AG09319 (cell line): ENCODE data around the gene DDRGK1.
"Not testable (repeated sequence)": the region's sequence is repeated elsewhere in the genome, so short reads cannot be mapped to it uniquely, and the experiment has no call there.

Experiments
- DNase-seq: peaks from one replicate; pipeline ENCODE4 v3.0.0-alpha.2; 2010; ENCODE audit warnings: low read depth; ENCODE audit errors: extremely low read depth
- TF ChIP-seq, protein P1 (sequence below): IDR thresholded peaks from 2 replicates; pipeline ENCODE4 v1.5.1; 2011; ENCODE audit warnings: low read depth, mild to moderate bottlenecking, inconsistent platforms, low read length, moderate library complexity

Gene DDRGK1

DNA sequence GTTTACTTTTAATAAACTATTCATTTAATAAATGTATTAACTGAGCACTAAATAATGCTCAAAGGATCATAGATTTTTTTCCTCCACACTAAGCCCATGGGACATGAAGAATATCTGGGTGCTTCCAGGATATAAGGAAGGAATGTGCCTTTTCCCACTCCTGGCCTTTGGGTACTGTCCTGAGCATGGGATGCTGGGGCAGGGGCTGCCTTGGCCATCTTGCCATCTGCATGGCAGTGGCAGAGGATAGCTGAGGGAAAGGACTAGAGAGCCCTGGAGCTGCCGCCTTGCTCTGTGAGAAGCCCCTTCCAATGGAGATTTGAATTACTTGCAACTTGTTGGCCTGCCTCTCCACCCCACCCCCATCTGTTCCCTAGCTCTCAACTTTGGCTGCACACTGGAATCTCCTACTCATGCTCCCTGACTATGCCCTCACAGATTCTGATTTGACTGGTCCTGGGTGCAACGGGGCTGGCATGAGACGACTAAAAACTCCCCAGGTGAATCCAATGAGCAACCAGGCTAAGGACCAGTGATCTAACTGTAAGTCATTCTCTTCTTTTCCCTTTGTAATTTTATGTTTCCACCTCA lies 15.6 kb downstream of the DDRGK1 start:
- DNase-seq, result no peak
- TF ChIP-seq, protein P1, sequence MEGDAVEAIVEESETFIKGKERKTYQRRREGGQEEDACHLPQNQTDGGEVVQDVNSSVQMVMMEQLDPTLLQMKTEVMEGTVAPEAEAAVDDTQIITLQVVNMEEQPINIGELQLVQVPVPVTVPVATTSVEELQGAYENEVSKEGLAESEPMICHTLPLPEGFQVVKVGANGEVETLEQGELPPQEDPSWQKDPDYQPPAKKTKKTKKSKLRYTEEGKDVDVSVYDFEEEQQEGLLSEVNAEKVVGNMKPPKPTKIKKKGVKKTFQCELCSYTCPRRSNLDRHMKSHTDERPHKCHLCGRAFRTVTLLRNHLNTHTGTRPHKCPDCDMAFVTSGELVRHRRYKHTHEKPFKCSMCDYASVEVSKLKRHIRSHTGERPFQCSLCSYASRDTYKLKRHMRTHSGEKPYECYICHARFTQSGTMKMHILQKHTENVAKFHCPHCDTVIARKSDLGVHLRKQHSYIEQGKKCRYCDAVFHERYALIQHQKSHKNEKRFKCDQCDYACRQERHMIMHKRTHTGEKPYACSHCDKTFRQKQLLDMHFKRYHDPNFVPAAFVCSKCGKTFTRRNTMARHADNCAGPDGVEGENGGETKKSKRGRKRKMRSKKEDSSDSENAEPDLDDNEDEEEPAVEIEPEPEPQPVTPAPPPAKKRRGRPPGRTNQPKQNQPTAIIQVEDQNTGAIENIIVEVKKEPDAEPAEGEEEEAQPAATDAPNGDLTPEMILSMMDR, result no peak

DNA sequence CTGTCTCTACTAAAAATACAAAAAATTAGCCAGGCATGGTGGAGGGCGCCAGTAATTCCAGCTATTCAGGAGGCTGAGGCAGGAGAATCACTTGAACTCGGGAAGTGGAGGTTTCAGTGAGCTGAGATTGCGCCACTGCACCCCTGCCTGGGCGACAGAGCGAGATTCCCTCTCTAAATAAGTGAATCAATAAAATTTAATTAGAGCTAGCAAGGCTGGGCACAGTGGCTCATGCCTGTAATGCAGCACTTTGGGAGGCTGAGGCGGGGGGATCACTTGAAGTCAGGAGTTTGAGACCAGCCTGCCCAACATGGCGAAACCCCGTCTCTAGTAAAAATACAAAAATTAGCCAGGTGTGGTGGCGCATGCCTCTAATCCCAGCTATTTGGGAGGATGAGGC lies 16.6 kb downstream of the DDRGK1 start:
- not testable (repeated sequence) for DNase-seq

DNA sequence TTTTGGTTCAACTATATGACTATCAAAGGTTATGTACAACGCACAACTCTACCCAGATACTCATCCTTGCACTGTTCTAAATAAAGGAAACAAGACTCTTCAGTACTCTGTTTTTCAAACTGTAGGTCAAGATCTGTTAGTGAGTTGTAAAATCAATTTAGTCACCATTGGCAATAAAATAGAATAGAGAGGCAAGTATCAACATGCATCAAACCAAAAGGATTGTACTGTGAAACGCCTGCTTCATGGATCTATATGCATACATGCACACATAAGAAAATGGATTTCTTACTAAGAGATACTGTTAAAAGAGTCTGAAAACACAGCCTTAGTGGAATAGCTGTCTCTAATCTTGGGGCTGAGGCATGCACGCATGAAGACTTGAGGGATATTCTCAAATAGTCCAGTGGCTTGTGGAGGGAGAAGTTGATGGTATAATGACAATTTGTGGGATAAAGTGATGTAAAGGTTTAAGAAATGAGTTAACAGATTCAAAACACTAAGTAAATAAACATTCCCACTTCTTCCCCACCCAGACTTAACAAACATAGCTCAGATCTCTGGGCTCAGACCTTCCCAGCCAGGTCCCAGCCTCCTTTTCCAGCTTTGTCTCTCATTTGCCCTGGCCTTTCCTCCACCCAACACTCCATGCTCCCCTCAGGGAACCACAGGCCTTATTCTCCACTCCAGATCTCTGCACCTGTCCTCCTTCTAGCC lies 20.4 kb downstream of the DDRGK1 start:
- TF ChIP-seq, protein P1, result no peak
- no peak for DNase-seq

DNA sequence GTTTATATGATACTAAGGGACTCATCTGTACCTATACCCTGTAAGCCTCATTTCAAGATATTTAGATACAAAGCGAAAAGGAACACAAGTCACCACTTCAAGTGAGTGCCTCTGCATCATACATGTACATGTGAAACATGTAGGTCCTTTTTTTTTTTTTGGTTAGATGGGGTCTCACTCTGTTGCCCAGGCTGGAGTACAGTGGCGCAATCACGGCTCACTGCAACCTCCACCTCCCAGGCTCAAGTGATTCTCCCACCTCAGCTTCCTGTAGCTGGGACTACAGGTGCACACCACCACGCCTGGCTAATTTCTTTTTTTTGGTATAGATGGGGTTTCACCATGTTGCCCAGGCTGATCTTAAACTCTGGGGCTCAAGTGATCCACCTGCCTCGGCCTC lies 22.1 kb downstream of the DDRGK1 start:
- not testable (repeated sequence) for DNase-seq

DNA sequence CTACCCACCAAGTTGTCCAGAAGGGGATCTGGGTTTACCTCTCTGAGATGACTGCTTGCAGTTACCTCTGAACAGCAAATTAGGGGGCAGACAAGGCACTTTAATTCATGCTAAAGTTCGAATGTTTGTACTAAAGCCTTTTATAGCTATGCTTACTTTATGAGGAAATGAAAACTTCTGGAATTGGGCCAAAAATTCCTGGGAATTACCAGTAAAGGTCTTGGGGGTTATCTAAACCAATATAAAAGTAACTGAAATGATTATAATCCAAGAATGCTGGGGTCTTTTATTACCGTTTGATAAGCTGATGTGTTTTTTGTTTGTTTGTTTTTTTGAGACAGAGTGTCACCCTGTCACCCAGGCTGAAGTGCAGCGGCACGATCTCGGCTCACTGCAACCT lies 23.2 kb downstream of the DDRGK1 start:
- TF ChIP-seq, protein P1, result no peak
- DNase-seq, result no peak

DNA sequence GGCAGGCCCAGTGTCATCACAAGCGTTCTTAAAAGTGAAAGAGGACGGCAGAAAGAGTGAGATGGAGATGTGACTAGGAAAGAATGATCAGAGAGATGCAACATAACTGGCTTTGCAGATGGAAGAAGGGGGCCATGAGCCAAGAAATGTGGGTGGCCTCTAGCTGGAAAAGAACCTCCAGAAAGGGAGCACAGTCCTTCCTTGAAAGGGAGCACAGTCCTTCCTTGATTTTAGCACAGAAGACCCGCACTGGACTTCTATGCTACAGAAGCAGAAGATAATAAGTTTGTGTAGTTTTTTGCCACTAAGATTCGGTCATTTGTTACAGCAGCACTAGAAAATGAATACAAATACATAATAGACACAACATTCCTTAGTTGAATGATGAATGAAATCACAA lies 24.2 kb downstream of the DDRGK1 start:
- no peak for DNase-seq
- TF ChIP-seq, protein P1, result no peak

DNA sequence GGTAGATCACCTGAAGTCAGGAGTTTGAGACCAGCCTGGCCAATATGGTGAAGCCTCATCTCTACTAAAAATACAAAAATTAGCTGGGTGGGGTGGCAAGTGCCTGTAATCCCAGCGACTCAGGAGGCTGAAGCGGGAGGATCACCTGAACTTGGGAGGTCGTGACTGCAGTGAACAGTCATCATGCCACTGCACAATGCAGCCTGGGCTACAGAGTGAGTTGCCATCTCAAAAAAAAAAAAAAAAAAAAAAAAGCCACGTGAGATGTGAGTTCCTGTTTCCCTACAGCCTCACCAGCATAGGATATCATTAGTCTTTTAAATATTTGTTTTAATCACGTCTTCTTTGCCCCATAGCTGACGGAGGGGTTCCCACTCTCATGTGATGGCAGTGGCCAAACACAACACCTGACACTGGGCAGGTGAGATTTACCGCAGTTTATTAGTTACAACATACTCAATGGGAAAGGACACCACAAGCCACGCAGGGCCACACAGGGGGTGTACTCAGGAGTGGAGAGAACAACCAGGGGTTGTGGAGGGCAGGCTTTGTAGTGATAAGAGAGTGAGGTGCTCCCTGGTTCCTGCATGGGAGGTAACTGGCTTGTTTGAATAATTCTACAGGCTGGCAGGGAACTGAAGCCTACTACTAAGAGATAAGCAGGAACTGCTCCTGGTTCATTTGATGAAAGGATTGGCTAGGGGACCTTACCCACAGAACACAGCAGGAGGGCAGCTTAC lies 26.6 kb downstream of the DDRGK1 start:
- DNase-seq, result no peak
- TF ChIP-seq, protein P1, result no peak

DNA sequence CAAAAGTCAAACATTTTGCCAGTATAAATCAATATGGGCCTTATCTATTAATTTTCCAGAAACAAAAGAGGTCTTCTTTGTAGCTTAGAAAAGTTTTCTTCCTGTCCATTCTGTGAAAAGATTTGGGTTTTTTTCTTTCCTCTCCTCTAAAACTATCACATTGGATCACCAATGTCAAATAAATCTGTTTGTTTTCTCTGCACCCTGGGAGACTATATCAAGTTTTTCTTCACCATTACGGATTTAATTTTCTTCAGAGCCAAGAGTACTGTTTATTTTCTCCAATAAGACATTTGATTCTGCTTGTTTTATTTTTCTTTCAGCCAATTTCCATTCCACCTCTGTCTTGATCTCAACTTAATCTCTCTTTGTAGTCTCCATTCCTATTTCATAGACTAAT lies 29.2 kb downstream of the DDRGK1 start:
- no peak for DNase-seq
- TF ChIP-seq, protein P1, result no peak
